Endothelial cell (in vitro differentiated cells): Measurements from ENCODE around the gene INF2. TPM values are rescaled to one million over a fixed set of nuclear protein-coding genes. Genes with fewer than 3 reads are reported as not detected.
A peak's percentile ranks its signal among the peaks of the same experiment; 100 is the strongest.
"Not testable (repeated sequence)": the region's sequence is repeated elsewhere in the genome, so short reads cannot be mapped to it uniquely, and the experiment has no call there.

Experiments
- DNase-seq: peaks from one replicate; pipeline ENCODE4 v3.0.0; 2021; ENCODE audit warnings: low spot score
- H3K27ac Mint-ChIP-seq: one replicate; pipeline ENCODE4 v1.8.0; 2021; ENCODE audit warnings: mixed read lengths, inconsistent platforms; ENCODE audit not compliant: unreplicated experiment
- H3K27me3 Mint-ChIP-seq: one replicate; pipeline ENCODE4 v1.8.0; 2021; ENCODE audit warnings: mild to moderate bottlenecking, moderate library complexity, mixed read lengths, inconsistent platforms; ENCODE audit not compliant: unreplicated experiment
- H3K36me3 Mint-ChIP-seq: one replicate; pipeline ENCODE4 v1.8.0; 2021; ENCODE audit warnings: mild to moderate bottlenecking, low read depth, mixed read lengths, inconsistent platforms; ENCODE audit not compliant: unreplicated experiment
- H3K4me1 Mint-ChIP-seq: one replicate; pipeline ENCODE4 v1.8.0; 2021; ENCODE audit warnings: mild to moderate bottlenecking, mixed read lengths, inconsistent platforms; ENCODE audit not compliant: unreplicated experiment
- H3K4me3 Mint-ChIP-seq: one replicate; pipeline ENCODE4 v1.8.0; 2021; ENCODE audit warnings: mild to moderate bottlenecking, mixed read lengths, inconsistent platforms; ENCODE audit not compliant: unreplicated experiment
- H3K9me3 Mint-ChIP-seq: one replicate; pipeline ENCODE4 v1.8.0; 2021; ENCODE audit warnings: mixed read lengths, inconsistent platforms; ENCODE audit not compliant: unreplicated experiment
- total RNA-seq: library from RNA; stranded (reverse); fragmentation: NEBNext Ultra II Directional; extraction: Animal tissue kit (Norgen Biotek cat#: 25700); gene quantifications from one replicate; pipeline ENCODE4 v1.2.1, GENCODE V29; 2021; ENCODE audit not compliant: unreplicated experiment
- TF ChIP-seq, protein P1 (sequence below): fragments of 200-600 bp; sonication (generic); IDR thresholded peaks from one replicate; pipeline ENCODE4 v1.5.0; 2021; ENCODE audit warnings: antibody characterized with exemption; ENCODE audit not compliant: unreplicated experiment

The INF2 gene
- total RNA-seq, 1 donor from 2014 or later: 97.2 TPM

DNA sequence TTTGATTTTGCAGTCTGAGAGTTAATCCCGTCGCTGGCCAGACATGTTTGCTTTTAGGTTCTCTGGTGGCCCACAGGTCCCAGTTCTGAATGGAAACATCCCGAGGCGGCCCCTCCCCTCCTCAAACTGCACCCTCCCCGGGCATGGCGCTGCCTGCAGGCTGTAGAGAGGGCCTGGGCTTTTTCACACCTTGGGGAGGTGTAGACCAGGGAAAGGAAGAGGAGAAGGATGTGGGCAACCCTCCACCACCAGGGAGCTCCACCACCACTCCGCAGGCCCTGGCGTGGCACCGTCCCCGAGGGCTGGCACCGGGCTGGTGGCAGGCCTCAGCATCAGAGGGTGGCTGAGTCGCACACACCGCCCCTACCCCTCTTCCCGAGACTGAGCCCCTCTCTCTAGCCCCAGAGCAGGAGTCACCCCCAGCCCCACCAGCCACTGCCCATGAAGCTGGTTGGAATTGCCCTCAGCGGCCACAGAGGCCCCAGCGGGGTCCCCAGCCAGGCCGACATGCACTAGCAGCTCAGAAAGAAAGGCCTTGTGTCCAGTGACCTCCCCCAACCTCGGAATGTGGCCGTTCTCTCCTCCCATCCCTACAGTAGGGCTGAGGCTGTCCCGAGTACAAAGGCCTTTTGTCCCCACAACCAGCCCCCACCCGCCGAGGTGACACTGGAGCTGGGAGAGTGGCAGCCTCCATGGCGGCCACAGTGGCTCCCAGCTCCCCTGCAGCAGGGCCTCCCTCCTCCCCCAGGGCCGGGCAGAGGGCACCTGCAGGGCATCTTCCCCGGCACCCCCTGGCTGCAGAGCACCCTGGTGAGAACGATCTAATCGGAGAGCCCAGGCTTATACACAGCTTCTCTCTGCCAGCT is 23.5 kb upstream of the INF2 start:
- peaks cover 7% of the 10 kb centered on the region for H3K27me3 Mint-ChIP-seq
- H3K9me3 Mint-ChIP-seq: no peaks in the 10 kb centered on the region
- H3K36me3 Mint-ChIP-seq: peaks cover 11% of the 10 kb centered on the region
- H3K27ac Mint-ChIP-seq: peak overlapping the region; percentile 87
- TF ChIP-seq, protein P1, sequence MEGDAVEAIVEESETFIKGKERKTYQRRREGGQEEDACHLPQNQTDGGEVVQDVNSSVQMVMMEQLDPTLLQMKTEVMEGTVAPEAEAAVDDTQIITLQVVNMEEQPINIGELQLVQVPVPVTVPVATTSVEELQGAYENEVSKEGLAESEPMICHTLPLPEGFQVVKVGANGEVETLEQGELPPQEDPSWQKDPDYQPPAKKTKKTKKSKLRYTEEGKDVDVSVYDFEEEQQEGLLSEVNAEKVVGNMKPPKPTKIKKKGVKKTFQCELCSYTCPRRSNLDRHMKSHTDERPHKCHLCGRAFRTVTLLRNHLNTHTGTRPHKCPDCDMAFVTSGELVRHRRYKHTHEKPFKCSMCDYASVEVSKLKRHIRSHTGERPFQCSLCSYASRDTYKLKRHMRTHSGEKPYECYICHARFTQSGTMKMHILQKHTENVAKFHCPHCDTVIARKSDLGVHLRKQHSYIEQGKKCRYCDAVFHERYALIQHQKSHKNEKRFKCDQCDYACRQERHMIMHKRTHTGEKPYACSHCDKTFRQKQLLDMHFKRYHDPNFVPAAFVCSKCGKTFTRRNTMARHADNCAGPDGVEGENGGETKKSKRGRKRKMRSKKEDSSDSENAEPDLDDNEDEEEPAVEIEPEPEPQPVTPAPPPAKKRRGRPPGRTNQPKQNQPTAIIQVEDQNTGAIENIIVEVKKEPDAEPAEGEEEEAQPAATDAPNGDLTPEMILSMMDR: no peak
- DNase-seq: no peak
- H3K4me1 Mint-ChIP-seq: peaks cover 12% of the 10 kb centered on the region
- no peak overlapping the region for H3K4me3 Mint-ChIP-seq

DNA sequence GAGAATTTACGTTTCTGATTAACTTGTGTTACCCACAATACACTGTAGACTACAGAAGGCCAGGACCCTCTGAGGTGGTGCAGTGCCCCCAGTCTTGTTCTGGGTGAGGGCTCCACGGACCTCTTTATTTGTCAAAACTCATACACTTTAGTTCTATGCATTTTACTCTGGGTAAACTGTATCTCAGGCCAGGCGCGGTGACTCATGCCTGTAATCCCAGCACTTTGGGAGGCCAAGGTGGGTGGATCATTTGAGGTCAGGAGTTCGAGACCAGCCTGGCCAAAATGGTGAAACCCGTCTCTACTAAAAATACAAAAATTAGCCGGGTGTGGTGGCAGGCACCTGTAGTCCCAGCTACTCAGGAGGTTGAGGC is 22.9 kb upstream of the INF2 start:
- H3K4me1 Mint-ChIP-seq: peaks cover 12% of the 10 kb centered on the region
- not testable (repeated sequence) for DNase-seq, H3K9me3 Mint-ChIP-seq, H3K27me3 Mint-ChIP-seq, H3K4me3 Mint-ChIP-seq, H3K36me3 Mint-ChIP-seq
- H3K27ac Mint-ChIP-seq: peak overlapping the region; percentile 52

DNA sequence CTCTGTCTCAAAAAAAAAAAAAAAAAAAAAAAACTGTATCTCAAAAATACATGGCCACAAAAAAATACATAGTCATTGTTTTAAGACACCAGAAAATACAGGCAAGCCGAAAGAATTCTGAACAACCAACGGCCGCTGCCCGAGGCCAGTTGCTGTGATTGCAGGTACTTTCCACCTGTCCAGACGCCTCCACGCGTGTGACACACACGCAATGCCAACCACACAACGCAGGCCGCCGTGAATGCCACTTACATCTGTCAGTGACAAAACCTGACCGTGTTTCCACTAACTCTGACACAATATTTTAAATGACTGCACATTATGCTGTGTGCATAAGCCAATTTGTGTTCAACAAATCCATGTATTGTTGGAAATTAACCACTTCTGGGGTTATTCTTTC is 22.4 kb upstream of the INF2 start:
- TF ChIP-seq, protein P1: no peak
- Mint-ChIP-seq H3K9me3 (no peaks in the 10 kb centered on the region), H3K36me3 (peaks cover 4% of the 10 kb centered on the region), H3K4me3 (no peak overlapping the region), H3K4me1 (peaks cover 12% of the 10 kb centered on the region), H3K27ac (no peak overlapping the region), H3K27me3 (peaks cover 7% of the 10 kb centered on the region)
- no peak for DNase-seq

DNA sequence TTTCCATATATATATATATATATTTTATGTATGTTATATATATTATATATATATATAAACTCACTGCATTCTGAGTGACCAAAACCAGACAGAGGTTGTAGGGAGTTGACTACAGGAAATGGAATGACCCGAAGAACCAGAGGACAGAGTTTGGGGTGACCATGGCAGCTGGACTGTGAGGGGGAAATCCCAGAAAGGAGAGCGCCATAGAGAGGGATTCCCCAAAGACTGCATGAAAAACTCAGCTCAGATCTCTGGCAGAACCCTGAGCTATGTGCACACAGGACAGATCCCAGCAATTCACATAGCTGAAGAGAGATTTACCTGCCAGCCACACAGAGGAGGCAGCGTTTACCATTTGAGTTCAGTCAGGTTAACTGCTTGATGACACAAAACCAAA is 19.7 kb upstream of the INF2 start:
- no peak overlapping the region for H3K27ac Mint-ChIP-seq
- no peaks in the 10 kb centered on the region for H3K9me3 Mint-ChIP-seq
- no peak for DNase-seq
- peaks cover 12% of the 10 kb centered on the region for H3K4me1 Mint-ChIP-seq
- TF ChIP-seq, protein P1: no peak
- H3K27me3 Mint-ChIP-seq: peaks cover 7% of the 10 kb centered on the region
- peaks cover 4% of the 10 kb centered on the region for H3K36me3 Mint-ChIP-seq
- no peak overlapping the region for H3K4me3 Mint-ChIP-seq

DNA sequence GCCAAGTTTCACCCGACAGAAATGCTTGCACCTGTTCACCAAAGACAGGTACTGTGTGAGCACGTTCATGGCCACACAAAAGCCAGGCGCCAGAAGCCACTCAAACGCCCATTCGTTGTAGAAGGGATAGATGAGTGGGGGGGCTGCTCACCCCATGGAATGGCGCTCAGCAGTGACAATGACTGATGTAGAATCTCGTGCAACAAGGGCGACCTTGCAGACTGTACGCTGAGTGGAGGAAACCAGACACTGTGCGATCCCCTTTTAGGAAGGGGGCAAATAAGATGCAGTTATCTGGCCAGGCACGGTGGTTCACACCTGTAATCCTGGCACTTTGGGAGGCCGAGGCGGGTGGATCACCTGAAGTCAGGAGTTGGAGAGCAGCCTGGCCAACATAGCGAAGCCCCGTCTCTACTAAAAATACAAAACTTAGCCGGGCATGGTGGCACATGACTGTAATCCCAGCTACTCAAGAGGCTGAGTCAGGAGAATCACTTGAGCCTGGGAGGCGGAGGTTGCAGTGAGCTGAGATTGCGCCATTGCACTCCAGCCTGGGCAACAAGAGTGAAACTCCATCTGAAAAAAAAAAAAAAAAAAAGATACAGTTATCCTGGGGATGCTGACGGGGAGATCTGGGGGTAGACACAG is 18.0 kb upstream of the INF2 start:
- H3K27me3 Mint-ChIP-seq, H3K4me3 Mint-ChIP-seq, H3K36me3 Mint-ChIP-seq, DNase-seq, H3K27ac Mint-ChIP-seq, H3K9me3 Mint-ChIP-seq, H3K4me1 Mint-ChIP-seq: not testable (repeated sequence)

DNA sequence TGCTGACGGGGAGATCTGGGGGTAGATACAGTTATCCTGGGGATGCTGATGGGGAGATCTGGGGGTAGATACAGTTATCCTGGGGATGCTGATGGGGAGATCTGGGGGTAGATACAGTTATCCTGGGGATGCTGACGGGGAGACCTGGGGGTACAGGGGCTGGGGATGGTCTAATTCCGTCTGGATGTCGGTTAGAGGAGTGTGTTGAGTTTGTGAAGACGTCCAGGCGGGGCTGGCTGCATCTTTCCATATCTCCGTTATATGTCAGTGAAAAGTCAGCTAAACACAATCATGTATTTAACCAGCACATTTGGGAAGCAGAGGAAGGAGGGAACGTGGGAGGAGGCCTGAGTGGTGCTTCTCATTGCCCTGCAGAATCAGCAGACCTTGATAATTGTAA is 17.3 kb upstream of the INF2 start:
- not testable (repeated sequence) for H3K9me3 Mint-ChIP-seq, H3K4me3 Mint-ChIP-seq, H3K36me3 Mint-ChIP-seq, H3K27ac Mint-ChIP-seq, H3K27me3 Mint-ChIP-seq, H3K4me1 Mint-ChIP-seq, DNase-seq
